ENCODE data around the gene OR2H1.

GRCh38 chr6:29502181-29502580 is 45.2 kb downstream of the OR2H1 start:
- no peak for TF ChIP-seq REST (IDR thresholded peaks at IDR 0.05; ENCODE audit: insufficient read depth in 1 of 2, low read depth in 2 of 2, low read length in 2 of 2)
- TF ChIP-seq FOXP2 (optimal IDR thresholded peaks at IDR 0.05; ENCODE audit: borderline replicate concordance, extremely low read depth, extremely low read length, insufficient read depth), result no peak
- TF ChIP-seq POLR2AphosphoS5 (IDR thresholded peaks at IDR 0.05; ENCODE audit: low read depth, low read length), result no peak
- TF ChIP-seq SIN3A (IDR thresholded peaks at IDR 0.05; ENCODE audit: borderline replicate concordance, insufficient read depth, low read length), result no peak
- no peak for TF ChIP-seq TAF1 (IDR thresholded peaks at IDR 0.05; ENCODE audit: borderline replicate concordance, insufficient read depth, low read length)
